ENCODE data around the gene BBOX1.

DNA sequence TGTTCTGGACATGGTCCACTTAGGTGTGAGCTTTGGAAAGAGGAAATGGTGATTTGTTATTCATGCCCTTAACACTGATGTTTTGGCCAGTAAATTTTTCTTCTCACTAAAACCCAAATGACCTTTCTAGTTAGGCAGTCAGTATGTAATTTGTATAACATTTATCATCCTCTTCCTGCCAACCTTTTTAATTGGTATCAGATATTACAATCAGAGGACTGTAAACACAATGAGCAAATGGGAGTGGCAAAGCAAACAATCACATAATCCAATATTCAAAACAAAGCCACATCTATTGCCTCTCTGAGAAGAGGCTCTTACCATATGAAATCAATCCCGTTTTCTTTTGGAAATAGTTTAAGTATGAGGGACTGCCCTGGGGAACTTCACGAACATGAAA is 49.1 kb downstream of the BBOX1 start:
- TF ChIP-seq, protein P1, sequence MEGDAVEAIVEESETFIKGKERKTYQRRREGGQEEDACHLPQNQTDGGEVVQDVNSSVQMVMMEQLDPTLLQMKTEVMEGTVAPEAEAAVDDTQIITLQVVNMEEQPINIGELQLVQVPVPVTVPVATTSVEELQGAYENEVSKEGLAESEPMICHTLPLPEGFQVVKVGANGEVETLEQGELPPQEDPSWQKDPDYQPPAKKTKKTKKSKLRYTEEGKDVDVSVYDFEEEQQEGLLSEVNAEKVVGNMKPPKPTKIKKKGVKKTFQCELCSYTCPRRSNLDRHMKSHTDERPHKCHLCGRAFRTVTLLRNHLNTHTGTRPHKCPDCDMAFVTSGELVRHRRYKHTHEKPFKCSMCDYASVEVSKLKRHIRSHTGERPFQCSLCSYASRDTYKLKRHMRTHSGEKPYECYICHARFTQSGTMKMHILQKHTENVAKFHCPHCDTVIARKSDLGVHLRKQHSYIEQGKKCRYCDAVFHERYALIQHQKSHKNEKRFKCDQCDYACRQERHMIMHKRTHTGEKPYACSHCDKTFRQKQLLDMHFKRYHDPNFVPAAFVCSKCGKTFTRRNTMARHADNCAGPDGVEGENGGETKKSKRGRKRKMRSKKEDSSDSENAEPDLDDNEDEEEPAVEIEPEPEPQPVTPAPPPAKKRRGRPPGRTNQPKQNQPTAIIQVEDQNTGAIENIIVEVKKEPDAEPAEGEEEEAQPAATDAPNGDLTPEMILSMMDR (IDR thresholded peaks at IDR 0.05; ENCODE audit: low read length) = no peak
- TF ChIP-seq EZH2 (IDR thresholded peaks at IDR 0.05; ENCODE audit: borderline replicate concordance, low read length) = no peak

All from OCI-LY1 (cell line).